Measurements from ENCODE around the gene TMEM30B.
A peak's percentile ranks its signal among the peaks of the same experiment; 100 is the strongest.

The TMEM30B gene

DNA sequence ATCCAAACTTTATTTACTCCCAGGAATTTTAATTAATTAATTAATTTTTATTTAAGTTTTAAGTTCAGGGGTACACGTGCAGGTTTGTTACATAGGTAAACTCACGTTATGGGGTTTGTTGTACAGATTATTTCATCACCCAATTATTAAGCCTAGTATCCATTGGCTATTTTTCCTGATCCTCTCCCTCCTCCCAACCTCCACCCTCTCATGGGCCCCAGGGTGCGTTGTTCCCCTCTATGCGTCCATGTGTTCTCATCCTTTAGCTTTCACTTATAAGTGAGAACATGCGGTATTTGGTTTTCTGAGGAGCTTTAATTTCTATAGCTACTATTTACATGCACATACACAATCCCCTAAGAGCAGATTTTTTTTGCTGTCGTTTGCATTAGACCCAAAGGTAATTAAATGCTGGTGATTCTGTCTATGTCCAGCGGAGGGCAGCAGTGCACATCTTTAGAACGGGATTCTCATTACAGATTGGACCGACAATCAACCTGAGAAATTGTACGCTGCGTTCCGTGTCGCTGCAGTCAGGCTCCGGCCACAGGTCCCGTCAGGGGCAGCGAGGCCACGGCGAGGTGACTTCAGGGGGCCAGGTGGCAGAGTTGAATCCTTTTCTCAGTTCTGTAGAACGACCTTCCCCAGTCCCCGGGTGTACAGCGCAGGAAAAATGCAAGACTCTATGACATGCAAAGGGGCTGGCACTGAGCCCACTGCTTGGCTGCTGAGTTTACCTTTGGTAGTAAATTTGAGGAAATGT is 11.6 kb downstream of the TMEM30B start:
- Histone ChIP-seq H3K36me3 (ENCODE audit: control insufficient read depth, insufficient read depth, low read length) (no peaks in the 10 kb centered on the region), H3K4me3 (replicated peaks; ENCODE audit: low read depth, low read length) (peak overlapping the region; percentile 34), H3K27me3 (replicated peaks; ENCODE audit: control insufficient read depth, insufficient read depth, low read length) (no peaks in the 10 kb centered on the region; the same call in 1 of the 2 replicates)
- peak; percentile 61 for DNase-seq (ENCODE audit: extremely low read depth, insufficient read length)
- TF ChIP-seq CTCF (IDR thresholded peaks at IDR 0.05; ENCODE audit: insufficient read depth, low read length, poor library complexity, severe bottlenecking), result peak; percentile 75

GRCh38 chr14:61268812-61269211 is 12.3 kb downstream of the TMEM30B start:
- H3K36me3 ChIP-seq (ENCODE audit: control insufficient read depth, insufficient read depth, low read length), result no peaks in the 10 kb centered on the region
- TF ChIP-seq CTCF (IDR thresholded peaks at IDR 0.05; ENCODE audit: insufficient read depth, low read length, poor library complexity, severe bottlenecking), result no peak

GRCh38 chr14:61266891-61267740 is 14.0 kb downstream of the TMEM30B start:
- DNase-seq (ENCODE audit: extremely low read depth, insufficient read length), result no peak
- H3K36me3 ChIP-seq (ENCODE audit: control insufficient read depth, insufficient read depth, low read length), result no peaks in the 10 kb centered on the region
- no peaks in the 10 kb centered on the region; the same call in 1 of the 2 replicates for H3K27me3 ChIP-seq (replicated peaks; ENCODE audit: control insufficient read depth, insufficient read depth, low read length)
- H3K4me3 ChIP-seq (replicated peaks; ENCODE audit: low read depth, low read length), result no peak overlapping the region
- no peak for TF ChIP-seq CTCF (IDR thresholded peaks at IDR 0.05; ENCODE audit: insufficient read depth, low read length, poor library complexity, severe bottlenecking)

More at GRCh38 chr14:61268812-61269211, 12.3 kb downstream of the TMEM30B start:
- Histone ChIP-seq H3K27me3 (replicated peaks; ENCODE audit: control insufficient read depth, insufficient read depth, low read length) (no peaks in the 10 kb centered on the region; the same call in 1 of the 2 replicates), H3K4me3 (replicated peaks; ENCODE audit: low read depth, low read length) (no peak overlapping the region)
- no peak for DNase-seq (ENCODE audit: extremely low read depth, insufficient read length)

DNA sequence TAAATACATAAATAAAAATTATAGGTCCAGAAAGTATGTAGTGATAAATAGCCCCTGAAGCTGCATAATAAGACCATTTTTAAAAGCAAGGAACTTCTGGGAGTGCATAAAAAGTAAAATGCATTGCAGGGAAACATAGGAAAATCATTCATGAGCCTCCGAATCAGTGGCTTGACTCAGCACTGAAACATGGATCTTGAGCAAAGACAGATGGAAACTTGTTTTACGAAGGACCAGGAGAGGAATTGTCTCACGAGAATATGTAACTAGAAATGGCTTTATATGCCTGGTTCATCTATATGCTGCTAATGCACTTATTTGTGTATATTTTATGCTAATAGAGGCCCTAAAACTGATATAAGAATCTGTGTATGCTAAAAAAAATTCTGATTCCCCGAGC is 14.7 kb downstream of the TMEM30B start:
- Histone ChIP-seq H3K4me3 (replicated peaks; ENCODE audit: low read depth, low read length) (no peak overlapping the region), H3K36me3 (ENCODE audit: control insufficient read depth, insufficient read depth, low read length) (no peaks in the 10 kb centered on the region), H3K27me3 (replicated peaks; ENCODE audit: control insufficient read depth, insufficient read depth, low read length) (no peaks in the 10 kb centered on the region; the same call in 1 of the 2 replicates)
- no peak for DNase-seq (ENCODE audit: extremely low read depth, insufficient read length)
- no peak for TF ChIP-seq CTCF (IDR thresholded peaks at IDR 0.05; ENCODE audit: insufficient read depth, low read length, poor library complexity, severe bottlenecking)

- TF ChIP-seq CTCF (IDR thresholded peaks at IDR 0.05; ENCODE audit: insufficient read depth, low read length, poor library complexity, severe bottlenecking), result no peak
- no peaks in the 10 kb centered on the region; the same call in 1 of the 2 replicates for H3K27me3 ChIP-seq (replicated peaks; ENCODE audit: control insufficient read depth, insufficient read depth, low read length)
- DNase-seq (ENCODE audit: extremely low read depth, insufficient read length), result no peak
- no peak overlapping the region for H3K4me3 ChIP-seq (replicated peaks; ENCODE audit: low read depth, low read length)
- H3K36me3 ChIP-seq (ENCODE audit: control insufficient read depth, insufficient read depth, low read length), result no peaks in the 10 kb centered on the region
These were observed 16.5 kb downstream of the TMEM30B start for GRCh38 chr14:61264651-61265050.

Measured in GM06990 (cell line).